ENCODE measurements around the gene ADARB1. TPM values are rescaled to one million over a fixed set of nuclear protein-coding genes. Genes with fewer than 3 reads are reported as not detected.
A peak's percentile ranks its signal among the peaks of the same experiment; 100 is the strongest.
"Not testable (repeated sequence)": the region's sequence is repeated elsewhere in the genome, so short reads cannot be mapped to it uniquely, and the experiment has no call there.

ADARB1 gene
- total RNA-seq (2014; rRNA removed; shearing (Covaris generic); ENCODE audit: low replicate concordance), result 1.7 and 5.0 TPM in 2 replicates

GRCh38 chr21:45074048-45074817, at the start of gene ADARB1:
Gene ADARB1 (plus strand): TSS chr21:45074580. CDS start chr21:45171657, 97,077 bp downstream.
- in situ Hi-C loops (cut with HindIII; ENCODE audit: low pct_unique_long_range_greater_than_20kb, low sequenced_read_pairs), result no loop called here
- peak; percentile 47 for DNase-seq (ENCODE audit: low read depth)

- DNase-seq (ENCODE audit: low read depth), result no peak
- in situ Hi-C loops (cut with HindIII; ENCODE audit: low pct_unique_long_range_greater_than_20kb, low sequenced_read_pairs), result no loop called here
Observed at GRCh38 chr21:45026066-45026745, 48.2 kb upstream of the ADARB1 start.

DNA sequence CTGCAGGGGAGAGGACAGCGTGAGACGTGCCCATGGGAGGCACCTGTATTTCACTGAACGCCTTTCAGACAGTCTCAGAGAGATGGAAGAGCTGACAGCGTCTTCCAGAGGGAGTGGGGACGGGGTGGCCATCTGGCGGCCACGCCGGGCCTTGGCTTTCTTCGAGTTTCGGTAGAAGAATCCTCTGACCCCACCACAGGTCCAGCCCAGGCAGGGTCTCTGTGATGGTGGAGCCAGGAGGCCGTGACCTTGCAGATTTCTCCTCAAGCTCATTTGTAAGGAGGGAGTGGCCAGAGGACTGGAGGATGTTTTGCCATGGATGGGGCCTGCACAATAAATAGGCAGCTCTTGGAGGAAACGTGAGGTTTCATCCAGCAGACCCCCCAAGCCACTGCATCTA, 47.6 kb upstream of the ADARB1 start:
- in situ Hi-C loops (cut with HindIII; ENCODE audit: low pct_unique_long_range_greater_than_20kb, low sequenced_read_pairs), result no loop called here
- no peak for DNase-seq (ENCODE audit: low read depth)

GRCh38 chr21:45027241-45028196, 46.9 kb upstream of the ADARB1 start:
- in situ Hi-C loops (cut with HindIII; ENCODE audit: low pct_unique_long_range_greater_than_20kb, low sequenced_read_pairs), result no loop called here
- DNase-seq (ENCODE audit: low read depth), result no peak

DNA sequence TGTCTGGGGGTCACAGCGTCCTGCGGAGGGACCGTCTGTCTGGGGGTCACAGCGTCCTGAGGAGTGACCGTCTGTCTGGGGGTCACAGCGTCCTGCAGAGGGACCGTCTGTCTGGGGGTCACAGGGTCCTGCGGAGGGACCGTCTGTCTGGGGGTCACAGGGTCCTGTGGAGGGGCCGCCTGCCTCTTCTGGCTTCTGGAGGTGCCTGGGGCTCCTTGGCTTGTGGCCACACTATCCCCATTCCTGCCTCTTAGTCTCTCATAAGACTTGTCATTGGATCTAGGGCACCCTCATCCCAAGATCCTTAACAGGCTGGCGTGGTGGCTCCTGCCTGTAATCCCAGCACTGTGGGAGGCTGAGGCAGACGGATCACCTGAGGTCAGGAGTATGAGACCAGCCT, 45.7 kb upstream of the ADARB1 start:
- DNase-seq (ENCODE audit: low read depth); in situ Hi-C loops (cut with HindIII; ENCODE audit: low pct_unique_long_range_greater_than_20kb, low sequenced_read_pairs): not testable (repeated sequence)

DNA sequence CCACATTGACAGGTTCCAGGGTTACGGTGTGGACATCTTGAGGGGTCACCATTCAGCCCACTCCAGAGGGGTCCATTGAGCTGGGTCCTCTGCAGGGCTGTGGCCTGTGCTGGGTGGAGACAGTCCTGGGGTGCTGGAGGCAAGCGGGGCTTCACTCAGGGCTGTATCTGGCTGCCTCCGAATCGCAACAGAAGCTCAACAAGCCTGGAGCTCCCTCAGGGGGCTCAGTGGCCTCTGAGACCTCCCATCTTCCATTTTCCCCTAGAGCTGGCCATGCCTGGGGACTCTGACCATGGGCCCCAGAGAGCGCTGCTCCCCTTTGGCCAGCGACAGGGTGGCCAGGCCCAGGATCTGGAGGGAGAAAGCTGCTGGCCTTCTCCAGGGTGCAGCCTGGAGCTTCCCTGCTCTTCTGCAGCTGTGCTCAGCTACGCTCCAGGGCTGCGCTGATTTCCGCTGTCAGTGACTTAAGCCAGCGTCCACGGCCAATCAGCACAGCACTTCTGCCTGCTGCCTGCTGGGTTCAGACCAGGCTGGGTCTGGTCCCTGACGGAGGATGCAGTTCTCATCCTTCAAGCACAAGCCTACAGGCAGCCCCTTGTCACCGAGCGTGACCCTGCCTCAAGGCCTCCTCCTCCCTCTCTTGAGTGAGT, 45.0 kb upstream of the ADARB1 start:
- in situ Hi-C loops (cut with HindIII; ENCODE audit: low pct_unique_long_range_greater_than_20kb, low sequenced_read_pairs), result no loop called here
- no peak for DNase-seq (ENCODE audit: low read depth)

DNA sequence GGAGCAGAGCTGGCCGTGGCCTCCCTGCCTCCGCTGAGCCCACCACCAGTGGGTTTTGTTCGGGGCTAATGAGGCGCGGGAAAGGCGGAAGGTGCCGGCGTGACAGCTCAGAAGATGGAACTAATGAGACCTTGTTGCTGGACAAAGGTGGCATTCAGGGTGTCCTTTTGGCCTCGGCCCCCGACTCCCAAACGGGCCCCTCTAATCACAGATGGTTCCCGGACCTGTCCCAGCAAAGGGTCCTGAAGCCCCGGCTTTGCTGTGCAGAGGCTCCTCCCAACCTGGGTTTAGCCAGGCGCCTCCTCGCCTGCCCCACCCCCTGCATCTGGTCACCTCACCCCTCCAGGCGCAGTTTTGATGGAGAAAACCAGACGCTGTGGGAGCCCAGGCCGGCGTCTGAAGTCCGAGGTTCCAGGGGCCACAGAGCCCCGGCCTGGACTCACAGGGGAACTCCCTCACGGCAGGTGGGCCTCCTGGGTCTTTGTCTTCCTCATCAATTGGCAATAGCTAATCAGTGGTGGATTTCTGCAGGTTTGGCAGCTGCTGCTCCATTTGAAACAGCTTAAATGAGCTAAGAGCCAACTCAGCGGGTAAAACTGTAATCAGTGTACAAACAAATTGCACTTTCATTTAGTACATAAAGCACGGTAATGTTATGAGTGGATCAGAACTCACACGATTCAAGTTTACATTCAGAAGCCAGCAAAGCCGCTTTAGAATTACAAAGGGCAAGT, 44.3 kb upstream of the ADARB1 start:
- no peak for DNase-seq (ENCODE audit: low read depth)
- in situ Hi-C loops (cut with HindIII; ENCODE audit: low pct_unique_long_range_greater_than_20kb, low sequenced_read_pairs), result no loop called here

- in situ Hi-C loops (cut with HindIII; ENCODE audit: low pct_unique_long_range_greater_than_20kb, low sequenced_read_pairs), result no loop called here
- no peak for DNase-seq (ENCODE audit: low read depth)
Observed at GRCh38 chr21:45030682-45031570, 43.5 kb upstream of the ADARB1 start.

DNA sequence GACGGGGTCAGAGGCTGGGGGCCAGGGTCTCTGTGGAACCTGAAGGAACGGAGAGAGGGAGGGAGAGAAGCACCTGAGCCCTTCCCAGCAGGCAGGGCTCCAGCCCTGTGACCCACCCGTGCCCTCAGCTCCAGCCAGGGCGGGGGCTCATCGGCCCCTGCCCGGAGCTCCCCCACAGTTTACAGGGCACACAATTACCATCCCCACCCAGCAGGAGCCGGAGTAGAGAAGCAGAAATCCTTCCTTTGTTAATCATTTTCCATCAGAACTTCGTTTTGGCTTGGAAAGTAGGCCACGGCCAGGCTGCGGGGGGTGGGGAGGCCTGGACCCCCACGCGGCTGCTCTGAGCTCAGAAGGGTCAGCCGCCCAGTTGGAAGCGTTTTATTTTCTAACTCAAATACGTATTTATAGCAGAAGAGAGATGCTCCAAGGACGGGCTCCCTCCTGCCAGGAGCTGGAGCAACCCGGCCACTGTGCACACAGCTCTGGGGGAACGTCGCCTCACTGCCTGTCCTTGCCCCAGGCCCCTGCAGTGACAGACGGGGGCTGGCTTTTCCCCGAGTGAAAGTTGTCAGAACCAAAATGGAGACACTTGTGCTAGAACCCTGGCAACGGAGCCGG, 42.7 kb upstream of the ADARB1 start:
- DNase-seq (ENCODE audit: low read depth), result no peak
- in situ Hi-C loops (cut with HindIII; ENCODE audit: low pct_unique_long_range_greater_than_20kb, low sequenced_read_pairs), result no loop called here

GRCh38 chr21:45032332-45032731, 42.0 kb upstream of the ADARB1 start:
- in situ Hi-C loops (cut with HindIII; ENCODE audit: low pct_unique_long_range_greater_than_20kb, low sequenced_read_pairs), result no loop called here
- DNase-seq (ENCODE audit: low read depth), result no peak

DNA sequence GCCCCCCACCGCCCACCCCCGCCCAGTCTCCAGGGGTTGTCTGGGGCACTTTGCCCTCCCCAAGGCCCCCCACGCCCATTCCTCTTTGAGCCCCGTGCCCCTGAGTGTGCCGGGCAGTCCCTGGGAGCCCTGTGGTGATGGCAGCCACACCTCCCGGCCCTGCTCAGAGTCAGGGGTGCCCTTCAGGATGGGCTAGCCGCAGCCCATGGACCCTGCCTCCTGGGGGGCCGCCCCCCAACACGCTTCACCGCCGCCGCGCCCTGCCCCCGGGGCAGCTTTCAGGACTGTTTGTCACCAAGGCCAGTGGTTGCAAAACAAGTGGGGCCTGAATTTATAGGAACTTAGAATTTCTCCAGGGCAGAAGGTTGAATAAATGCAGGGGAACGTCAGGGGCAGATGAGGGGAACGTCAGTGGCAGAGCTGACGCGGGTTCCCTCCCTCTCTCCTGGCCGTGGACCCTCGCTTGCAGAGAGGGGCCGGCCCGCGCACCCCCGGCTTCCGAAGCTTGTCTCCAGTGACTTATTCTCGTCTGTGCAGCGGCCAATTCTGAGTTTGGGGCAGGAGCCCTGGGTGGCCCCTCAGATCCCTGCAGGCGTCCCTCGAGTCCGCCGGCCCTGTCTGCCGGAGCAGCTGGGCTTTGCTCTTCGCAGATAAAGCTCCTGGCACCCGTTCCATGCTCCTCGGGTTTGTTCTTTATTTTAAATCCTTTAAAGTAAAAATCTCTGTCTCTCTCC, 41.2 kb upstream of the ADARB1 start:
- DNase-seq (ENCODE audit: low read depth), result no peak
- in situ Hi-C loops (cut with HindIII; ENCODE audit: low pct_unique_long_range_greater_than_20kb, low sequenced_read_pairs), result no loop called here

GRCh38 chr21:45033791-45034555, 40.4 kb upstream of the ADARB1 start:
- in situ Hi-C loops (cut with HindIII; ENCODE audit: low pct_unique_long_range_greater_than_20kb, low sequenced_read_pairs), result no loop called here
- no peak for DNase-seq (ENCODE audit: low read depth)

DNA sequence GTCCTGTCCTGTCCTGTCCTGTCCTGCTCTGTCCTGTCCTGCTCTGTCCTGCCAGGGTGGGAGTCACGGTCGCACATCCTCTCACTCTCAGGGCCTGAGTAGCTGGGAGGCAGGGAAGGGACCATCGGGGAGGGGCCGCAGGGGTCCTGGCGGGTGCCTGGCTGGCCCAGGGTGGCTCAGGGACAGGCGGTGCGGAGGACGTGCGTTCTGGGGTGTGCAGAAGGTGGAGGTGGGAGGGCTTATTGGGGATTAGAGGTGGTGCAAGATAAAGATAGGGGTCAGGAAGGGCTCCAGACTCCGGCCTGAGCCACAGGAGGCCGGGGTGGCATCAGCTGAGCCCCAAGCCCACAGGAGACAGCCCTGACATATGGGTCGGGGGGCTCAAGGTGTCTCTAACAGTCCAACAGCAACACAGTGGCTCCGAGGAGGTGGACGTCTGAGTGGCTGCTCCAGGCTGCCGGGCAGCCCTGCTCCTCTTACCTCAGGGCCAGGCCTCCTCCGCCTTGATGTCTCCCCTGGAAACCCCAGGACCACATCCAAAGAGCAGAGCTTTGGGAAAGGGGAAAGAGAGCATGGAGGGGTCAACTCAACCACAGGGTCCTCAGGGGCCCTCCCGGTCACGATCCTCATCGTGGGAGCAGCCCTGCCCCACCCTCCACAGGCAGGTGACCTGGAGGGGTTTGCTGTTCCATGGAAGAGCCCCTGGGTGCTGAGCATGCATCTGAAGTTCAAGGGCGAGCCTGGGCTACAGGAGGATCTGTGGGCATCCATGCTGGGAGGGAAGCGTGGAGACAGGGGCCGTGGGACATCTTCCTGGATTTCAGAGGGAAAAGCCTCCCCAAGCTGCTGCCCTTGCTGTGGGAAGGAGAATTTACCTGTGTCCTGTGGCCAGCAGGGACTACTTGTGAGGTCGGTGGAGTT, 39.6 kb upstream of the ADARB1 start:
- DNase-seq (ENCODE audit: low read depth), result no peak
- in situ Hi-C loops (cut with HindIII; ENCODE audit: low pct_unique_long_range_greater_than_20kb, low sequenced_read_pairs), result no loop called here

DNA sequence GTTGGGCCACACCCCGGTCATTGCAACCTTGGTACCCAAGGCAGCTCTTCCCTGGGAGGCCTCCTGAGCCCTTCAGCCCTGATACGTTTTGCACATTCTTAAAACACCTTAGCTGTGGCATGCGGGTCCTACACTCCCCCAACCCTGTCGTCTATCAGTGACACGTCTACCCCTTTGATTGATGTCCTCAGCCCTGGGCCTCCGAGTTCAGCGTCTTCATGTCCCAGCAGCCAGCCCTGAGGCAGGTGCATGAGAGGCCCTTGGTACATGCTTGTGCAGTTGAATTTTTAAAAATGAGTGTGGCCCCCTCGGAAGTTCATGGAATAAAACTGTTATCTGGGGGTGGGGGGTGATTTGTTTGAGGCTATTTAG, 38.9 kb upstream of the ADARB1 start:
- no peak for DNase-seq (ENCODE audit: low read depth)

More for the DNA sequence above, 38.9 kb upstream of the ADARB1 start:
- in situ Hi-C loops (cut with HindIII; ENCODE audit: low pct_unique_long_range_greater_than_20kb, low sequenced_read_pairs), result no loop called here
